Neutrophil (primary cell): ENCODE data around the gene CLMP.
A peak's percentile ranks its signal among the peaks of the same experiment; 100 is the strongest.

Experiments
- H3K27ac ChIP-seq: fragments of 200-600 bp; sonication (generic); 2 replicates; pipeline ENCODE4 v1.5.1; 2016; ENCODE audit warnings: mild to moderate bottlenecking, moderate library complexity
- H3K27me3 ChIP-seq: fragments of 200-600 bp; sonication (generic); 2 replicates; pipeline ENCODE4 v1.6.0; 2016; ENCODE audit warnings: mild to moderate bottlenecking
- H3K36me3 ChIP-seq: fragments of 200-600 bp; sonication (generic); 2 replicates; pipeline ENCODE4 v1.5.1; 2017
- H3K4me1 ChIP-seq, 2 experiments: fragments of 200-600 bp in 1 of 2; sonication (generic) in 1 of 2; 1 replicate in 1 of 2; 2 replicates in 1 of 2; pipeline versions ENCODE4 v1.5.1 to v1.6.1; 2013 to 2016; ENCODE audit warnings: low read depth in 1 of 2, low read length in 1 of 2, mild to moderate bottlenecking in 1 of 2, moderate library complexity in 1 of 2; ENCODE audit not compliant: control insufficient read depth in 1 of 2, insufficient read depth in 1 of 2
- H3K4me3 ChIP-seq, 2 experiments: fragments of 200-600 bp in 1 of 2; sonication (generic) in 1 of 2; 1 replicate in 1 of 2; 2 replicates in 1 of 2; pipeline ENCODE4 v1.5.1; 2013 to 2016; ENCODE audit warnings: low read depth in 1 of 2, low read length in 1 of 2, mild to moderate bottlenecking in 1 of 2, moderate library complexity in 1 of 2
- H3K9me3 ChIP-seq: fragments of 200-600 bp; sonication (generic); 2 replicates; pipeline ENCODE4 v1.5.1; 2016
- CTCF ChIP-seq: fragments of 200-600 bp; sonication (generic); IDR thresholded peaks from 2 replicates; pipeline ENCODE4 v1.5.1; 2016; ENCODE audit warnings: antibody characterized with exemption

The CLMP gene

GRCh38 chr11:123122852-123123251 lies 72.2 kb downstream of the CLMP start:
- TF ChIP-seq CTCF: no peak
- H3K4me3 ChIP-seq: no peak overlapping the region
- H3K4me1 ChIP-seq: no peaks in the 10 kb centered on the region
- H3K36me3 ChIP-seq: no peaks in the 10 kb centered on the region
- no peak overlapping the region for H3K27ac ChIP-seq
- no peaks in the 10 kb centered on the region for H3K9me3 ChIP-seq
- H3K27me3 ChIP-seq: no peaks in the 10 kb centered on the region

GRCh38 chr11:123122341-123122740 lies 72.7 kb downstream of the CLMP start:
- Histone ChIP-seq H3K27me3 (no peaks in the 10 kb centered on the region), H3K4me1 (no peaks in the 10 kb centered on the region), H3K4me3 (no peak overlapping the region), H3K36me3 (no peaks in the 10 kb centered on the region), H3K9me3 (no peaks in the 10 kb centered on the region), H3K27ac (no peak overlapping the region)
- TF ChIP-seq CTCF: no peak

- no peak overlapping the region for H3K4me3 ChIP-seq
- no peaks in the 10 kb centered on the region for H3K9me3 ChIP-seq
- H3K27me3 ChIP-seq: no peaks in the 10 kb centered on the region
- no peaks in the 10 kb centered on the region for H3K36me3 ChIP-seq
- no peak overlapping the region for H3K27ac ChIP-seq
- H3K4me1 ChIP-seq: peaks cover under 1 to 2% of the 10 kb centered on the region in 2 experiments
- no peak for TF ChIP-seq CTCF
Measured at GRCh38 chr11:123116486-123116885, 78.6 kb downstream of the CLMP start.

GRCh38 chr11:123111465-123111864 lies 83.6 kb downstream of the CLMP start:
- Histone ChIP-seq H3K9me3 (no peaks in the 10 kb centered on the region), H3K36me3 (no peaks in the 10 kb centered on the region), H3K4me3 (no peak overlapping the region), H3K4me1 (peaks cover 11 to 13% of the 10 kb centered on the region in 2 experiments), H3K27ac (peak overlapping the region; percentile 22), H3K27me3 (no peaks in the 10 kb centered on the region)
- peak; percentile 51 for TF ChIP-seq CTCF

GRCh38 chr11:123110397-123110796 lies 84.7 kb downstream of the CLMP start:
- no peaks in the 10 kb centered on the region for H3K9me3 ChIP-seq
- peak overlapping the region; percentile 22 for H3K27ac ChIP-seq
- peaks cover 11 to 13% of the 10 kb centered on the region in 2 experiments for H3K4me1 ChIP-seq
- no peak for TF ChIP-seq CTCF
- no peaks in the 10 kb centered on the region for H3K27me3 ChIP-seq
- H3K4me3 ChIP-seq: peak overlapping the region; percentile 6 to 36
- no peaks in the 10 kb centered on the region for H3K36me3 ChIP-seq
